SK-N-SH (cell line): ENCODE measurements around the gene ECEL1. TPM values are rescaled to one million over a fixed set of nuclear protein-coding genes. Genes with fewer than 3 reads are reported as not detected.

Experiments
- CTCF ChIA-PET: fragments of 300-600, 350-600 bp; formaldehyde crosslinking; extraction: SDS; loops from one replicate; lab custom pipeline; 2021; lab: Yijun Ruan, JAX
- POLR2A ChIA-PET: fragments of 350-600 bp; sonication (Branson Sonifier 250); formaldehyde crosslinking; extraction: SDS; loops from one replicate; lab custom pipeline; 2020; ENCODE audit warnings: antibody characterized with exemption, inconsistent platforms; lab: Yijun Ruan, JAX
- DNase-seq: peaks from one replicate; pipeline ENCODE4 v3.0.0; 2012
- H2AFZ ChIP-seq: fragments of 200-600 bp; sonication (generic); 2 replicates; pipeline ENCODE4 v1.8.1; 2016; ENCODE audit warnings: antibody characterized with exemption, mild to moderate bottlenecking, low read depth
- H3F3A ChIP-seq: fragments of 200-600 bp; sonication (generic); replicated peaks from 2 replicates; pipeline ENCODE3; 2016; ENCODE audit warnings: antibody characterized with exemption, mild to moderate bottlenecking; ENCODE audit not compliant: insufficient read depth
- H3K27ac ChIP-seq, 2 experiments: fragments of 200-500 bp in 1 of 2; fragments of 200-600 bp in 1 of 2; sonication (Bioruptor generic) in 1 of 2; sonication (generic), shearing (Covaris generic) in 1 of 2; 2 replicates each; pipeline versions ENCODE4 v1.5.1 to v1.6.1; 2014 to 2016; ENCODE audit warnings: low read depth in 2 of 2, inconsistent platforms in 1 of 2, low read length in 1 of 2, mild to moderate bottlenecking in 1 of 2, mixed read lengths in 1 of 2
- H3K27me3 ChIP-seq: fragments of 200-600 bp; sonication (generic), shearing (Covaris generic); 2 replicates; pipeline ENCODE4 v1.6.1; 2016; ENCODE audit warnings: mixed run types; ENCODE audit not compliant: insufficient read depth
- H3K36me3 ChIP-seq, 2 experiments: fragments of 200-500 bp in 1 of 2; fragments of 200-600 bp in 1 of 2; sonication (Bioruptor generic) in 1 of 2; sonication (generic) in 1 of 2; replicated peaks in 1 of 2; 2 replicates each; pipeline versions ENCODE3 to v1.5.1; 2014 to 2016; ENCODE audit warnings: low read length in 1 of 2, mild to moderate bottlenecking in 1 of 2; ENCODE audit not compliant: insufficient read depth in 2 of 2, control insufficient read depth in 1 of 2
- H3K4me1 ChIP-seq, 2 experiments: fragments of 200-500 bp in 1 of 2; fragments of 200-600 bp in 1 of 2; sonication (Bioruptor generic) in 1 of 2; sonication (generic), shearing (Covaris generic) in 1 of 2; 2 replicates each; pipeline versions ENCODE4 v1.5.1 to v1.6.1; 2014 to 2016; ENCODE audit warnings: low read depth in 1 of 2, low read length in 1 of 2, mixed run types in 1 of 2; ENCODE audit not compliant: insufficient read depth in 2 of 2, control insufficient read depth in 1 of 2
- H3K4me2 ChIP-seq: fragments of 200-600 bp; sonication (generic), shearing (Covaris generic); 2 replicates; pipeline ENCODE4 v1.6.1; 2017; ENCODE audit warnings: mixed run types
- H3K4me3 ChIP-seq, 2 experiments: fragments of 200-500 bp in 1 of 2; fragments of 200-600 bp in 1 of 2; sonication (Bioruptor generic) in 1 of 2; sonication (generic), shearing (Covaris generic) in 1 of 2; 2 replicates each; pipeline versions ENCODE4 v1.5.1 to v1.8.1; 2014 to 2016; ENCODE audit warnings: low read depth in 2 of 2, inconsistent platforms in 1 of 2, low read length in 1 of 2, mild to moderate bottlenecking in 1 of 2, mixed read lengths in 1 of 2, moderate library complexity in 1 of 2
- H3K79me2 ChIP-seq: fragments of 200-600 bp; sonication (generic); 2 replicates; pipeline ENCODE4 v1.8.1; 2017; ENCODE audit warnings: mild to moderate bottlenecking; ENCODE audit not compliant: insufficient read depth
- H3K9ac ChIP-seq: fragments of 200-600 bp; sonication (generic); 2 replicates; pipeline ENCODE4 v1.6.1; 2017; ENCODE audit warnings: mixed run types
- H3K9me2 ChIP-seq: fragments of 200-600 bp; sonication (generic); 2 replicates; pipeline ENCODE4 v1.6.1; 2017; ENCODE audit warnings: mixed run types
- H3K9me3 ChIP-seq: fragments of 200-600 bp; sonication (generic); 2 replicates; pipeline ENCODE4 v1.6.1; 2017; ENCODE audit warnings: mixed run types, mild to moderate bottlenecking, moderate library complexity
- H4K20me1 ChIP-seq: fragments of 200-600 bp; sonication (generic); 2 replicates; pipeline ENCODE4 v1.6.1; 2017; ENCODE audit warnings: mild to moderate bottlenecking, mixed run types; ENCODE audit not compliant: insufficient read depth
- EZH2phosphoT487 ChIP-seq: fragments of 200-600 bp; sonication (generic); IDR thresholded peaks from 2 replicates; pipeline ENCODE4 v1.6.1; 2017; ENCODE audit warnings: low read depth, mixed run types, mild to moderate bottlenecking, antibody characterized with exemption, moderate library complexity, borderline replicate concordance
- FOSL2 ChIP-seq: IDR thresholded peaks from 2 replicates; pipeline ENCODE4 v1.4.0; 2012; ENCODE audit warnings: low read depth, mild to moderate bottlenecking, moderate library complexity, borderline replicate concordance
- FOXJ3 ChIP-seq: sonication (generic); formaldehyde crosslinking; IDR thresholded peaks from 2 replicates; pipeline ENCODE4 v1.5.1; 2020; ENCODE audit warnings: mild to moderate bottlenecking, missing genetic modification reagents
- FOXM1 ChIP-seq: IDR thresholded peaks from 2 replicates; pipeline ENCODE4 v1.4.0; 2012; ENCODE audit warnings: low read depth, mild to moderate bottlenecking
- GABPA ChIP-seq: IDR thresholded peaks from 2 replicates; pipeline ENCODE4 v1.4.0; 2012; ENCODE audit warnings: low read depth, mild to moderate bottlenecking
- MEF2A ChIP-seq: IDR thresholded peaks from 2 replicates; pipeline ENCODE4 v1.4.0; 2012; ENCODE audit warnings: low read depth, borderline replicate concordance
- MXI1 ChIP-seq: IDR thresholded peaks from 2 replicates; pipeline ENCODE4 v1.6.1; 2012; ENCODE audit warnings: mild to moderate bottlenecking, low read depth, low read length, improper control_type of control experiment
- NFIC ChIP-seq: IDR thresholded peaks from 2 replicates; pipeline ENCODE4 v1.4.0; 2012; ENCODE audit warnings: borderline replicate concordance
- NRF1 ChIP-seq: IDR thresholded peaks from 2 replicates; pipeline ENCODE4 v1.6.1; 2012; ENCODE audit warnings: low read depth, mild to moderate bottlenecking, low read length
- POLR2AphosphoS5 ChIP-seq: IDR thresholded peaks from 2 replicates; pipeline ENCODE4 v1.6.1; 2012; ENCODE audit warnings: low read depth, low read length
- RCOR1 ChIP-seq: fragments of 150-350 bp; IDR thresholded peaks from 2 replicates; pipeline ENCODE4 v1.6.1; 2017; ENCODE audit warnings: antibody characterized with exemption, low read length
- RXRA ChIP-seq: IDR thresholded peaks from 2 replicates; pipeline ENCODE4 v1.4.0; 2012; ENCODE audit warnings: low read depth, mild to moderate bottlenecking, borderline replicate concordance
- SMC3 ChIP-seq: IDR thresholded peaks from 2 replicates; pipeline ENCODE4 v1.6.1; 2012; ENCODE audit warnings: low read depth, low read length, improper control_type of control experiment
- TCF12 ChIP-seq: IDR thresholded peaks from 2 replicates; pipeline ENCODE4 v1.4.0; 2012
- TEAD4 ChIP-seq: IDR thresholded peaks from 2 replicates; pipeline ENCODE4 v1.4.0; 2012; ENCODE audit warnings: mild to moderate bottlenecking, borderline replicate concordance; ENCODE audit not compliant: insufficient read depth
- USF2 ChIP-seq: fragments of 150-350 bp; IDR thresholded peaks from 2 replicates; pipeline ENCODE4 v1.6.1; 2017; ENCODE audit warnings: antibody characterized with exemption, low read length, low read depth, borderline replicate concordance
- ZBTB33 ChIP-seq: IDR thresholded peaks from 2 replicates; pipeline ENCODE4 v1.4.0; 2012; ENCODE audit warnings: low read depth, borderline replicate concordance
- WGBS: methylation state at CpG from one replicate; pipeline ENCODE4 v1.1.6; 2017; ENCODE audit warnings: low lambda C conversion rate; 5-methylcytosine and 5-hydroxymethylcytosine counted together
- polyA plus RNA-seq, 3 experiments: library from polyadenylated mRNA; depleted of rRNA; stranded (reverse); fragments of >200 nt; gene quantifications; 2 replicates each; pipeline ENCODE4 v1.2.3, GENCODE V29; 2012
- TF ChIP-seq, protein P1 (sequence below): fragments of 200-600 bp; sonication (generic); IDR thresholded peaks from 2 replicates; pipeline ENCODE4 v1.6.1; 2017; ENCODE audit warnings: antibody characterized with exemption, mild to moderate bottlenecking, moderate library complexity

The ECEL1 gene
- polyA plus RNA-seq, 1 of the 3 experiments (the other 2 are of a cell fraction) = not detected

DNA sequence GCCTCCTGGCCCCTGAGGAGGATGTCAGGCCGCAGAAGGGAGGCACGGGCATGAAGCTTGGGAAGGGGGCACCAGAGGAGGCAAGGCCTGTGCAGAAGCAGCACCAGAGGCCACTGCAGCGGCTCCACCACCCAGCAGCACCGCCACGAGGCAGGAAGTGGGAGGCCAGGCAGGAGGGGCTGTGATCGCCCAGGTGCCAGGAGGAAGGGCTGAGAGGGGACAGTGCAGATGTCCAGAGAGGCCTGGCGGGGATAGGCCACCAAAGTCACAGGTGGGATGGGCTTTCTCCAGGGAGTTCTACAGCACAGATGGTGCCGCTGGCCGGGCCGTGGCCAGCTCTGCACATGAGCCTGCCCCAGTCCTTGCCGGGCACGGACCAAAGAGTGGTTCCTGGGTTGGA, 37.7 kb downstream of the ECEL1 start:
- Histone ChIP-seq H3K4me3 (no peak overlapping the region), H4K20me1 (no peaks in the 10 kb centered on the region), H3K9me3 (no peaks in the 10 kb centered on the region), H2AFZ (no peak overlapping the region), H3K9me2 (no peaks in the 10 kb centered on the region), H3K27me3 (peaks cover 5% of the 10 kb centered on the region), H3K4me1 (no peaks in the 10 kb centered on the region)
- 53% methylated on average over 3 of the region's 12 CpGs for WGBS
- CTCF ChIA-PET = interaction anchor here (10.0 kb wide), 1 partner anchor 73 kb away, joined by 196 read pairs; the partner anchor contains the start of genes CHRND and PRSS56
- POLR2A ChIA-PET = no interaction called here
- TF ChIP-seq ZBTB33 (no peak), FOSL2 (no peak), RCOR1 (no peak)
- TF ChIP-seq, all 33 proteins: peak for 0
- Histone ChIP-seq H3K79me2 (no peaks in the 10 kb centered on the region), H3K27ac (no peak overlapping the region), H3K4me2 (no peak overlapping the region), H3K36me3 (no peaks in the 10 kb centered on the region), H3K9ac (no peak overlapping the region), H3F3A (no peaks in the 10 kb centered on the region)
- peak; percentile 20 for DNase-seq

DNA sequence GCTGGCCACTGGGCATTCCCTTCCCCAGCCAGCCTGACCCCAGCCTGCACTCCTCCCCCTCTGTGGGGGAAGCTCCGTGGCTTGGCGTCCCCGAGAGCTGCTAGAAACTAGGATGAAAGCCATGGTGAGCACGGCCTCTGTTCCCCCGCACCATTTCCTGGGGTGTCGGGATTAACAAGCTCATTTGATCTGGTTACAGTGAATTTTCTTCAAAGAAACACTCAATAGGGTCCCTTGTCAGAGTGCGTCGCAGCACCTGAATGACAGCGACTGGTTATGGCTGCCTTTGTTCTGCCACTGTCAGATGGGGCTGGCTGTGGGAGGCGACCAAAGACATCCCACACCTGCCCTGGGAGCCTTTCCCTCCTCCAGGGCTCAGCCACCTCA, 39.3 kb downstream of the ECEL1 start:
- H3K9me2 ChIP-seq = no peaks in the 10 kb centered on the region
- no peaks in the 10 kb centered on the region; a peak in 1 of 4 replicates for H3K4me1 ChIP-seq
- H3K27ac ChIP-seq = no peak overlapping the region
- H4K20me1 ChIP-seq = no peaks in the 10 kb centered on the region
- POLR2A ChIA-PET = no interaction called here
- H3K4me2 ChIP-seq = no peak overlapping the region
- no peaks in the 10 kb centered on the region for H3K27me3 ChIP-seq
- 54% methylated on average over 3 of the region's 10 CpGs for WGBS
- no peak overlapping the region for H3K9ac ChIP-seq
- no peaks in the 10 kb centered on the region for H3K9me3 ChIP-seq
- no peaks in the 10 kb centered on the region for H3F3A ChIP-seq
- H3K79me2 ChIP-seq = no peaks in the 10 kb centered on the region
- no peak overlapping the region for H2AFZ ChIP-seq
- no peak for DNase-seq
- CTCF ChIA-PET = interaction anchor here (0.7 to 10.0 kb wide), 2 partner anchors 26 to 75 kb away, joined by 3 to 196 read pairs; partner anchors contain the start of genes CHRND and PRSS56
- H3K4me3 ChIP-seq = no peak overlapping the region
- H3K36me3 ChIP-seq = no peaks in the 10 kb centered on the region
- no peak for TF ChIP-seq ZBTB33
- TF ChIP-seq MXI1 = no peak
- TF ChIP-seq TCF12 = no peak
- no peak for TF ChIP-seq GABPA
- no peak for TF ChIP-seq MEF2A
- no peak for TF ChIP-seq FOXM1
- no peak for TF ChIP-seq RCOR1
- TF ChIP-seq FOXJ3 = no peak
- TF ChIP-seq SMC3 = no peak
- TF ChIP-seq RXRA = no peak
- TF ChIP-seq, protein P1, sequence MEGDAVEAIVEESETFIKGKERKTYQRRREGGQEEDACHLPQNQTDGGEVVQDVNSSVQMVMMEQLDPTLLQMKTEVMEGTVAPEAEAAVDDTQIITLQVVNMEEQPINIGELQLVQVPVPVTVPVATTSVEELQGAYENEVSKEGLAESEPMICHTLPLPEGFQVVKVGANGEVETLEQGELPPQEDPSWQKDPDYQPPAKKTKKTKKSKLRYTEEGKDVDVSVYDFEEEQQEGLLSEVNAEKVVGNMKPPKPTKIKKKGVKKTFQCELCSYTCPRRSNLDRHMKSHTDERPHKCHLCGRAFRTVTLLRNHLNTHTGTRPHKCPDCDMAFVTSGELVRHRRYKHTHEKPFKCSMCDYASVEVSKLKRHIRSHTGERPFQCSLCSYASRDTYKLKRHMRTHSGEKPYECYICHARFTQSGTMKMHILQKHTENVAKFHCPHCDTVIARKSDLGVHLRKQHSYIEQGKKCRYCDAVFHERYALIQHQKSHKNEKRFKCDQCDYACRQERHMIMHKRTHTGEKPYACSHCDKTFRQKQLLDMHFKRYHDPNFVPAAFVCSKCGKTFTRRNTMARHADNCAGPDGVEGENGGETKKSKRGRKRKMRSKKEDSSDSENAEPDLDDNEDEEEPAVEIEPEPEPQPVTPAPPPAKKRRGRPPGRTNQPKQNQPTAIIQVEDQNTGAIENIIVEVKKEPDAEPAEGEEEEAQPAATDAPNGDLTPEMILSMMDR = no peak
- TF ChIP-seq USF2 = no peak
- no peak for TF ChIP-seq NFIC
- TF ChIP-seq TEAD4 = no peak
- TF ChIP-seq NRF1 = no peak
- no peak for TF ChIP-seq POLR2AphosphoS5
- TF ChIP-seq EZH2phosphoT487 = no peak
